GM12878 (cell line): ENCODE data around the gene SLFNL1.

Source experiments
- EZH2 ChIP-seq: IDR thresholded peaks from 2 replicates; pipeline ENCODE4 v1.6.1; 2012; ENCODE audit warnings: low read depth, mild to moderate bottlenecking, control low read depth, inconsistent platforms, low read length, borderline replicate concordance; ENCODE audit not compliant: control insufficient read depth
- IKZF1 ChIP-seq: fragments of 450-650 bp; conservative IDR thresholded peaks from 2 replicates; pipeline ENCODE4 v1.6.1; 2017; ENCODE audit warnings: antibody characterized with exemption, mild to moderate bottlenecking
- JUNB ChIP-seq: IDR thresholded peaks from 2 replicates; pipeline ENCODE4 v1.6.1; 2016; ENCODE audit warnings: antibody characterized with exemption, mild to moderate bottlenecking
- JUND ChIP-seq: IDR thresholded peaks from 2 replicates; pipeline ENCODE4 v1.6.1; 2012; ENCODE audit warnings: low read depth, mild to moderate bottlenecking, low read length, improper control_type of control experiment, moderate library complexity
- TCF3 ChIP-seq: IDR thresholded peaks from 2 replicates; pipeline ENCODE4 v1.6.1; 2012; ENCODE audit warnings: low read depth, mild to moderate bottlenecking, low read length, borderline replicate concordance; ENCODE audit not compliant: insufficient read depth
- YY1 ChIP-seq: IDR thresholded peaks from 2 replicates; pipeline ENCODE4 v1.6.1; 2011; ENCODE audit warnings: low read depth, mild to moderate bottlenecking, low read length
- TF ChIP-seq, protein P1 (sequence below): IDR thresholded peaks from 2 replicates; pipeline ENCODE4 v1.6.1; 2012; ENCODE audit warnings: mild to moderate bottlenecking, low read depth, low read length
- TF ChIP-seq, protein P2 (sequence below): IDR thresholded peaks from 2 replicates; pipeline ENCODE4 v1.6.1; 2011; ENCODE audit warnings: low read depth, low read length, improper control_type of control experiment, borderline replicate concordance
- TF ChIP-seq, protein P3 (sequence below), 3 experiments: IDR thresholded peaks in 2 of 3; conservative IDR thresholded peaks in 1 of 3; 2 replicates each; pipeline ENCODE4 v1.5.1; 2011; ENCODE audit warnings: low read depth in 3 of 3, low read length in 3 of 3, mild to moderate bottlenecking in 3 of 3, control low read depth in 2 of 3, moderate library complexity in 2 of 3, inconsistent platforms in 1 of 3, mixed read lengths in 1 of 3; ENCODE audit not compliant: control insufficient read depth in 2 of 3, insufficient read depth in 1 of 3; ENCODE audit errors: extremely low read depth in 1 of 3
- TF ChIP-seq, protein P4 (sequence below): fragments of 450-650 bp; formaldehyde crosslinking; IDR thresholded peaks from 2 replicates; pipeline ENCODE4 v1.5.0; 2022; ENCODE audit warnings: mild to moderate bottlenecking, missing genetic modification characterization

DNA sequence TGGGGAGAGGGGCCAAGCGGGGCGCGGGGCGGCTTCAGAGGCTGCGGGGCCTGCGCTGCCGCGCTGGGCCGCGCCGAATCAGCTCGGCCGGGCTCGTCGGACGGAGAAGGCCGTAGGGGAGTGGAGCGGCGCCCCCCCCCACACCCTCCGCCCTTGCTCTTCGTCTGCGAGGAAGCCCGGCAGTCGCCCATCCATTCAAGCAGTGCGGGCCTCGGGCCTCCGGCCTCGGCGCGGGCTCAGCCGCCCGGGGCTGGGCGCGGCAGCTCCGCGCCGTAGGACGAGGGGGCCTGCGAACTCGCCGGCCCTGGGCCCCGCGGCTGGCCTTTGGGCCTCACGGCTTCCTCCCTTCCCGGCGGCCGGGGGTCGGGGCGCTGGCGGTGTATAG is 41.5 kb downstream of the SLFNL1 start:
- TF ChIP-seq, protein P1, sequence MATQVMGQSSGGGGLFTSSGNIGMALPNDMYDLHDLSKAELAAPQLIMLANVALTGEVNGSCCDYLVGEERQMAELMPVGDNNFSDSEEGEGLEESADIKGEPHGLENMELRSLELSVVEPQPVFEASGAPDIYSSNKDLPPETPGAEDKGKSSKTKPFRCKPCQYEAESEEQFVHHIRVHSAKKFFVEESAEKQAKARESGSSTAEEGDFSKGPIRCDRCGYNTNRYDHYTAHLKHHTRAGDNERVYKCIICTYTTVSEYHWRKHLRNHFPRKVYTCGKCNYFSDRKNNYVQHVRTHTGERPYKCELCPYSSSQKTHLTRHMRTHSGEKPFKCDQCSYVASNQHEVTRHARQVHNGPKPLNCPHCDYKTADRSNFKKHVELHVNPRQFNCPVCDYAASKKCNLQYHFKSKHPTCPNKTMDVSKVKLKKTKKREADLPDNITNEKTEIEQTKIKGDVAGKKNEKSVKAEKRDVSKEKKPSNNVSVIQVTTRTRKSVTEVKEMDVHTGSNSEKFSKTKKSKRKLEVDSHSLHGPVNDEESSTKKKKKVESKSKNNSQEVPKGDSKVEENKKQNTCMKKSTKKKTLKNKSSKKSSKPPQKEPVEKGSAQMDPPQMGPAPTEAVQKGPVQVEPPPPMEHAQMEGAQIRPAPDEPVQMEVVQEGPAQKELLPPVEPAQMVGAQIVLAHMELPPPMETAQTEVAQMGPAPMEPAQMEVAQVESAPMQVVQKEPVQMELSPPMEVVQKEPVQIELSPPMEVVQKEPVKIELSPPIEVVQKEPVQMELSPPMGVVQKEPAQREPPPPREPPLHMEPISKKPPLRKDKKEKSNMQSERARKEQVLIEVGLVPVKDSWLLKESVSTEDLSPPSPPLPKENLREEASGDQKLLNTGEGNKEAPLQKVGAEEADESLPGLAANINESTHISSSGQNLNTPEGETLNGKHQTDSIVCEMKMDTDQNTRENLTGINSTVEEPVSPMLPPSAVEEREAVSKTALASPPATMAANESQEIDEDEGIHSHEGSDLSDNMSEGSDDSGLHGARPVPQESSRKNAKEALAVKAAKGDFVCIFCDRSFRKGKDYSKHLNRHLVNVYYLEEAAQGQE, result no peak
- TF ChIP-seq IKZF1 (peak; percentile 13; the same call in 1 of the 2 replicates), TCF3 (no peak), YY1 (0 out of 2 replicates have a peak, but pooled peaks have one; percentile 24), JUND (no peak), EZH2 (no peak), JUNB (no peak)
- TF ChIP-seq, protein P2, sequence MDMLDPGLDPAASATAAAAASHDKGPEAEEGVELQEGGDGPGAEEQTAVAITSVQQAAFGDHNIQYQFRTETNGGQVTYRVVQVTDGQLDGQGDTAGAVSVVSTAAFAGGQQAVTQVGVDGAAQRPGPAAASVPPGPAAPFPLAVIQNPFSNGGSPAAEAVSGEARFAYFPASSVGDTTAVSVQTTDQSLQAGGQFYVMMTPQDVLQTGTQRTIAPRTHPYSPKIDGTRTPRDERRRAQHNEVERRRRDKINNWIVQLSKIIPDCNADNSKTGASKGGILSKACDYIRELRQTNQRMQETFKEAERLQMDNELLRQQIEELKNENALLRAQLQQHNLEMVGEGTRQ, result no peak
- TF ChIP-seq, protein P3, sequence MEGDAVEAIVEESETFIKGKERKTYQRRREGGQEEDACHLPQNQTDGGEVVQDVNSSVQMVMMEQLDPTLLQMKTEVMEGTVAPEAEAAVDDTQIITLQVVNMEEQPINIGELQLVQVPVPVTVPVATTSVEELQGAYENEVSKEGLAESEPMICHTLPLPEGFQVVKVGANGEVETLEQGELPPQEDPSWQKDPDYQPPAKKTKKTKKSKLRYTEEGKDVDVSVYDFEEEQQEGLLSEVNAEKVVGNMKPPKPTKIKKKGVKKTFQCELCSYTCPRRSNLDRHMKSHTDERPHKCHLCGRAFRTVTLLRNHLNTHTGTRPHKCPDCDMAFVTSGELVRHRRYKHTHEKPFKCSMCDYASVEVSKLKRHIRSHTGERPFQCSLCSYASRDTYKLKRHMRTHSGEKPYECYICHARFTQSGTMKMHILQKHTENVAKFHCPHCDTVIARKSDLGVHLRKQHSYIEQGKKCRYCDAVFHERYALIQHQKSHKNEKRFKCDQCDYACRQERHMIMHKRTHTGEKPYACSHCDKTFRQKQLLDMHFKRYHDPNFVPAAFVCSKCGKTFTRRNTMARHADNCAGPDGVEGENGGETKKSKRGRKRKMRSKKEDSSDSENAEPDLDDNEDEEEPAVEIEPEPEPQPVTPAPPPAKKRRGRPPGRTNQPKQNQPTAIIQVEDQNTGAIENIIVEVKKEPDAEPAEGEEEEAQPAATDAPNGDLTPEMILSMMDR (IDR thresholded peaks at IDR 0.05 in 2 of 3, conservative IDR thresholded peaks at IDR 0.05 in 1 of 3; ENCODE audit: control insufficient read depth in 2 of 3, extremely low read depth in 1 of 3, insufficient read depth in 1 of 3, low read depth in 3 of 3, low read length in 3 of 3), result no peak
- TF ChIP-seq, protein P4, sequence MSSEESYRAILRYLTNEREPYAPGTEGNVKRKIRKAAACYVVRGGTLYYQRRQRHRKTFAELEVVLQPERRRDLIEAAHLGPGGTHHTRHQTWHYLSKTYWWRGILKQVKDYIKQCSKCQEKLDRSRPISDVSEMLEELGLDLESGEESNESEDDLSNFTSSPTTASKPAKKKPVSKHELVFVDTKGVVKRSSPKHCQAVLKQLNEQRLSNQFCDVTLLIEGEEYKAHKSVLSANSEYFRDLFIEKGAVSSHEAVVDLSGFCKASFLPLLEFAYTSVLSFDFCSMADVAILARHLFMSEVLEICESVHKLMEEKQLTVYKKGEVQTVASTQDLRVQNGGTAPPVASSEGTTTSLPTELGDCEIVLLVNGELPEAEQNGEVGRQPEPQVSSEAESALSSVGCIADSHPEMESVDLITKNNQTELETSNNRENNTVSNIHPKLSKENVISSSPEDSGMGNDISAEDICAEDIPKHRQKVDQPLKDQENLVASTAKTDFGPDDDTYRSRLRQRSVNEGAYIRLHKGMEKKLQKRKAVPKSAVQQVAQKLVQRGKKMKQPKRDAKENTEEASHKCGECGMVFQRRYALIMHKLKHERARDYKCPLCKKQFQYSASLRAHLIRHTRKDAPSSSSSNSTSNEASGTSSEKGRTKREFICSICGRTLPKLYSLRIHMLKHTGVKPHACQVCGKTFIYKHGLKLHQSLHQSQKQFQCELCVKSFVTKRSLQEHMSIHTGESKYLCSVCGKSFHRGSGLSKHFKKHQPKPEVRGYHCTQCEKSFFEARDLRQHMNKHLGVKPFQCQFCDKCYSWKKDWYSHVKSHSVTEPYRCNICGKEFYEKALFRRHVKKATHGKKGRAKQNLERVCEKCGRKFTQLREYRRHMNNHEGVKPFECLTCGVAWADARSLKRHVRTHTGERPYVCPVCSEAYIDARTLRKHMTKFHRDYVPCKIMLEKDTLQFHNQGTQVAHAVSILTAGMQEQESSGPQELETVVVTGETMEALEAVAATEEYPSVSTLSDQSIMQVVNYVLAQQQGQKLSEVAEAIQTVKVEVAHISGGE, result no peak
